IMR-90 (cell line): ENCODE data around the gene GFOD2. TPM values are rescaled to one million over a fixed set of nuclear protein-coding genes. Genes with fewer than 3 reads are reported as not detected.

Experiments
- ATAC-seq: fragments of 200-7000 bp; cut with Tn5 transposase; 2 replicates; pipeline ENCODE4 v1.9.1; 2020; ENCODE audit warnings: low read depth, mild to moderate bottlenecking, moderate library complexity
- BruUV-seq: library from RNA; stranded (reverse); fragments of 400-500 nt; replicated peaks from 2 replicates; lab custom pipeline; 2021; lab: Mats Ljungman, UMichigan
- CTCF ChIA-PET: fragments of 300-600 bp; formaldehyde crosslinking; extraction: SDS; loops from one replicate; lab custom pipeline; 2021; ENCODE audit warnings: antibody characterized with exemption; lab: Yijun Ruan, JAX
- POLR2A ChIA-PET: fragments of 300-600 bp; sonication (Branson Sonifier 250); formaldehyde crosslinking; loops from one replicate; lab custom pipeline; 2022; ENCODE audit warnings: antibody characterized with exemption; ENCODE audit not compliant: unreplicated experiment; lab: Charles Lee
- DNase-seq: peaks from one replicate; pipeline ENCODE4 v3.0.0; 2013
- H2AFZ ChIP-seq: replicated peaks from 2 replicates; pipeline ENCODE3; 2013; ENCODE audit warnings: low read length, mild to moderate bottlenecking; ENCODE audit not compliant: poor library complexity
- H2AK5ac ChIP-seq: 2 replicates; pipeline ENCODE4 v1.6.1; 2013; ENCODE audit warnings: low read depth, low read length, inconsistent platforms
- H2AK9ac ChIP-seq: replicated peaks from 2 replicates; pipeline ENCODE3; 2013; ENCODE audit warnings: mild to moderate bottlenecking, low read depth, low read length, moderate library complexity; ENCODE audit not compliant: poor library complexity
- H2BK120ac ChIP-seq: 2 replicates; pipeline ENCODE4 v1.6.1; 2013; ENCODE audit warnings: low read depth, low read length, inconsistent platforms
- H2BK15ac ChIP-seq: 3 replicates; pipeline ENCODE4 v1.6.1; 2013; ENCODE audit warnings: low read depth, low read length, inconsistent platforms
- H2BK20ac ChIP-seq: 2 replicates; pipeline ENCODE4 v1.6.1; 2013; ENCODE audit warnings: low read depth, mild to moderate bottlenecking, inconsistent platforms, low read length, moderate library complexity
- H2BK5ac ChIP-seq: 2 replicates; pipeline ENCODE4 v1.6.1; 2013; ENCODE audit warnings: mild to moderate bottlenecking, low read depth, low read length, inconsistent platforms; ENCODE audit not compliant: poor library complexity, severe bottlenecking
- H3K14ac ChIP-seq: replicated peaks from 2 replicates; pipeline ENCODE4 v1.6.1; 2013; ENCODE audit warnings: low read depth, low read length, inconsistent platforms
- H3K18ac ChIP-seq: 2 replicates; pipeline ENCODE4 v1.6.1; 2013; ENCODE audit warnings: low read depth, low read length, control low read depth
- H3K23ac ChIP-seq: 2 replicates; pipeline ENCODE4 v1.6.1; 2013; ENCODE audit warnings: low read depth, low read length, inconsistent platforms
- H3K27ac ChIP-seq: 2 replicates; pipeline ENCODE4 v1.5.1; 2013; ENCODE audit warnings: mild to moderate bottlenecking, control low read depth, low read length; ENCODE audit not compliant: insufficient read depth
- H3K27me3 ChIP-seq: 2 replicates; pipeline ENCODE4 v1.6.1; 2013; ENCODE audit warnings: low read length; ENCODE audit not compliant: control insufficient read depth, insufficient read depth
- H3K36me3 ChIP-seq: 2 replicates; pipeline ENCODE4 v1.6.1; 2013; ENCODE audit warnings: low read length, mixed read lengths; ENCODE audit not compliant: control insufficient read depth, insufficient read depth
- H3K4ac ChIP-seq: 2 replicates; pipeline ENCODE4 v1.6.1; 2013; ENCODE audit warnings: low read depth, low read length, inconsistent platforms
- H3K4me1 ChIP-seq: 2 replicates; pipeline ENCODE4 v1.6.1; 2013; ENCODE audit warnings: low read length, mixed read lengths; ENCODE audit not compliant: control insufficient read depth, insufficient read depth
- H3K4me2 ChIP-seq: 2 replicates; pipeline ENCODE4 v1.6.1; 2013; ENCODE audit warnings: low read depth, mild to moderate bottlenecking, control low read depth, low read length, moderate library complexity
- H3K4me3 ChIP-seq: 2 replicates; pipeline ENCODE4 v1.5.1; 2013; ENCODE audit warnings: low read depth, mild to moderate bottlenecking, control low read depth, low read length, moderate library complexity; ENCODE audit not compliant: insufficient read depth
- H3K56ac ChIP-seq: 2 replicates; pipeline ENCODE4 v1.6.1; 2013; ENCODE audit warnings: low read length, inconsistent platforms; ENCODE audit not compliant: insufficient read depth; ENCODE audit errors: extremely low read depth
- H3K79me1 ChIP-seq, 2 experiments: 2 replicates each; pipeline ENCODE4 v1.6.1; 2013; ENCODE audit warnings: low read length in 2 of 2, inconsistent platforms in 1 of 2, low read depth in 1 of 2
- H3K9ac ChIP-seq: 2 replicates; pipeline ENCODE4 v1.6.1; 2013; ENCODE audit warnings: low read depth, low read length, control low read depth
- H3K9me1 ChIP-seq: 2 replicates; pipeline ENCODE4 v1.6.1; 2013; ENCODE audit warnings: low read length, inconsistent platforms; ENCODE audit not compliant: insufficient read depth
- H3K9me3 ChIP-seq: 2 replicates; pipeline ENCODE4 v1.6.1; 2013; ENCODE audit warnings: low read length; ENCODE audit not compliant: control insufficient read depth, insufficient read depth
- H4K20me1 ChIP-seq: 2 replicates; pipeline ENCODE4 v1.6.1; 2013; ENCODE audit warnings: low read length, inconsistent platforms; ENCODE audit not compliant: insufficient read depth
- H4K5ac ChIP-seq: 2 replicates; pipeline ENCODE4 v1.6.1; 2013; ENCODE audit warnings: mild to moderate bottlenecking, low read depth, low read length, control low read depth
- H4K8ac ChIP-seq, 2 experiments: 2 replicates each; pipeline ENCODE4 v1.6.1; 2013; ENCODE audit warnings: low read depth in 2 of 2, low read length in 2 of 2, control low read depth in 1 of 2, inconsistent platforms in 1 of 2
- H4K91ac ChIP-seq: 2 replicates; pipeline ENCODE4 v1.6.1; 2013; ENCODE audit warnings: low read depth, low read length, inconsistent platforms; ENCODE audit not compliant: insufficient read depth
- CEBPB ChIP-seq: IDR thresholded peaks from 2 replicates; pipeline ENCODE4 v1.6.1; 2012; ENCODE audit warnings: low read depth, low read length, improper control_type of control experiment
- CHD1 ChIP-seq: IDR thresholded peaks from 2 replicates; pipeline ENCODE4 v1.6.1; 2012; ENCODE audit warnings: low read depth, low read length, improper control_type of control experiment
- FOS ChIP-seq: fragments of 150-350 bp; IDR thresholded peaks from 2 replicates; pipeline ENCODE4 v1.6.1; 2016; ENCODE audit warnings: low read depth, low read length
- MAFK ChIP-seq: IDR thresholded peaks from 2 replicates; pipeline ENCODE4 v1.6.1; 2012; ENCODE audit warnings: low read depth, low read length, improper control_type of control experiment
- POLR2A ChIP-seq: IDR thresholded peaks from 2 replicates; pipeline ENCODE4 v1.6.1; 2012; ENCODE audit warnings: mild to moderate bottlenecking, low read depth, low read length
- RCOR1 ChIP-seq: IDR thresholded peaks from 2 replicates; pipeline ENCODE4 v1.6.1; 2012; ENCODE audit warnings: mild to moderate bottlenecking, low read length, improper control_type of control experiment; ENCODE audit not compliant: insufficient replicate concordance
- WGBS, 2 experiments: methylation state at CpG; one replicate each; pipeline versions ENCODE4 v1.1.5 to v1.1.7; 2013; ENCODE audit warnings: missing lambda C conversion rate in 2 of 2; ENCODE audit not compliant: insufficient read length in 1 of 2; ENCODE audit errors: extremely low coverage in 2 of 2; 5-methylcytosine and 5-hydroxymethylcytosine counted together
- dilution Hi-C: fragments of 300-500 bp; cut with HindIII; formaldehyde crosslinking; loops from one replicate; pipeline ENCODE4 v1.14.3; 2018; ENCODE audit warnings: low sequenced_read_pairs; ENCODE audit not compliant: unreplicated experiment
- in situ Hi-C: fragments of 300-500 bp; cut with MboI; formaldehyde crosslinking; loops from 3 replicates; pipeline ENCODE4 v1.14.3; 2019; ENCODE audit warnings: low sequenced_read_pairs, inconsistent platforms, mixed read lengths
- intact Hi-C: fragments of 100-400 bp; cut with micrococcal nuclease; formaldehyde crosslinking; loops from 2 replicates; pipeline ENCODE4 v1.10.0; 2022
- polyA plus RNA-seq, 3 experiments: library from polyadenylated mRNA; depleted of rRNA; stranded (reverse); fragments of >200 nt; gene quantifications; 2 replicates each; pipeline ENCODE4 v1.2.3, GENCODE V29; 2012; ENCODE audit warnings: low replicate concordance in 1 of 3
- total RNA-seq: library from RNA; depleted of rRNA; stranded (reverse); fragments of >200 nt; gene quantifications from 2 replicates; pipeline ENCODE4 v1.2.3, GENCODE V29; 2012
- TF ChIP-seq, protein P1 (sequence below): fragments of 150-350 bp; IDR thresholded peaks from 2 replicates; pipeline ENCODE4 v1.6.1; 2017; ENCODE audit warnings: mild to moderate bottlenecking, antibody characterized with exemption, low read length, low read depth

GFOD2 gene
- total and polyA plus RNA-seq, 2 of the 4 experiments (the other 2 are of a cell fraction) = 12.3 to 18.1 TPM

DNA sequence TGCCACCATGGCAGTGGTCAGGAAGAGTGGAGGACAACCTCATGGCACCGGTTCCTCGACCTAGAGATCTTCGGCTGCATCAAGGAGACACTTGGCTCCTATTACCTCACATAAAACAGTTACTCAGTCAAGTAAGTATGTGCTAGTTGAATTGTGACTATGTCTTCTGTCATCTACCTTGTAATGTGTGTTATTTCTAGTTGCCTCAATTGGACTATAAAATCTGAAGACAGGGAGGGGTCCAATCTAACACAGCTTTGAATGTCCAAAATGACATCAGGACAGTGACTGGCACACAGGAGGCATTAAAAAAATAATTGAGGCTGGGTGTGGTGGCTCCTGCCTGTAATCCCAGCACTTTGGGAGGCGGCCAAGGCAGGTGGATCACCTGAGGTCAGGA, 35.3 kb downstream of the GFOD2 start:
- POLR2A ChIA-PET = no interaction called here
- in situ Hi-C loops = no loop called here
- CTCF ChIA-PET = no interaction called here

More for the DNA sequence above, 35.3 kb downstream of the GFOD2 start:
- H3K36me3 ChIP-seq = peaks cover 19% of the 10 kb centered on the region
- H4K8ac ChIP-seq = no peak overlapping the region
- no peak overlapping the region for H3K4me3 ChIP-seq
- H2AFZ ChIP-seq = no peak overlapping the region
- H3K9me1 ChIP-seq = peaks cover 10% of the 10 kb centered on the region
- H2AK5ac ChIP-seq = no peak overlapping the region
- H3K27me3 ChIP-seq = no peaks in the 10 kb centered on the region
- dilution Hi-C loops = no loop called here
- no peak overlapping the region for H2BK20ac ChIP-seq
- H3K23ac ChIP-seq = no peak overlapping the region
- peaks cover 2% of the 10 kb centered on the region; the same call in 1 of the 2 replicates for H3K4me1 ChIP-seq
- no peak overlapping the region for H3K4me2 ChIP-seq
- peaks cover 0 to 33% of the 10 kb centered on the region in 2 experiments; a peak in 3 of 4 replicates for H3K79me1 ChIP-seq
- intact Hi-C loops = no loop called here
- no peak overlapping the region for H3K9ac ChIP-seq
- H3K27ac ChIP-seq = no peak overlapping the region
- no peak overlapping the region for H4K91ac ChIP-seq
- no peaks in the 10 kb centered on the region for H3K9me3 ChIP-seq
- H3K18ac ChIP-seq = no peak overlapping the region
- H4K20me1 ChIP-seq = no peaks in the 10 kb centered on the region
- no CpG with 5 or more reads among the region's 4 CpGs for WGBS, 2 experiments
- H2AK9ac ChIP-seq = no peak overlapping the region
- no peak overlapping the region for H3K14ac ChIP-seq
- H4K5ac ChIP-seq = no peak overlapping the region
- no peak overlapping the region for H2BK120ac ChIP-seq
- no TSS peak for BruUV-seq
- no peak for TF ChIP-seq POLR2A
- no peak for TF ChIP-seq CEBPB
- TF ChIP-seq FOS = no peak
- TF ChIP-seq MAFK = no peak
- no peak for TF ChIP-seq CHD1
- TF ChIP-seq RCOR1 = no peak
- TF ChIP-seq, protein P1, sequence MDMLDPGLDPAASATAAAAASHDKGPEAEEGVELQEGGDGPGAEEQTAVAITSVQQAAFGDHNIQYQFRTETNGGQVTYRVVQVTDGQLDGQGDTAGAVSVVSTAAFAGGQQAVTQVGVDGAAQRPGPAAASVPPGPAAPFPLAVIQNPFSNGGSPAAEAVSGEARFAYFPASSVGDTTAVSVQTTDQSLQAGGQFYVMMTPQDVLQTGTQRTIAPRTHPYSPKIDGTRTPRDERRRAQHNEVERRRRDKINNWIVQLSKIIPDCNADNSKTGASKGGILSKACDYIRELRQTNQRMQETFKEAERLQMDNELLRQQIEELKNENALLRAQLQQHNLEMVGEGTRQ = no peak
- H3K4ac ChIP-seq = no peak overlapping the region
- ATAC-seq (no peak), DNase-seq (no peak)
- H3K56ac ChIP-seq = no peak overlapping the region
- H2BK5ac ChIP-seq = no peak overlapping the region
- H2BK15ac ChIP-seq = no peak overlapping the region
